SU-DHL-6 (cell line): ENCODE data around the gene XIST.

ENCODE experiments used
- CTCF ChIP-seq: fragments of 200-600 bp; sonication (generic); IDR thresholded peaks from one replicate; pipeline ENCODE4 v1.5.1; 2017; ENCODE audit warnings: antibody characterized with exemption, mild to moderate bottlenecking, low read length, moderate library complexity; ENCODE audit not compliant: insufficient read depth, poor library complexity, severe bottlenecking
- EZH2phosphoT487 ChIP-seq: fragments of 200-600 bp; sonication (generic), shearing (Covaris generic); conservative IDR thresholded peaks from 2 replicates; pipeline ENCODE4 v1.6.1; 2018; ENCODE audit warnings: mild to moderate bottlenecking, antibody characterized with exemption, low read length, moderate library complexity, mixed read lengths

GRCh38 chrX:73852467-73852866, at the start of gene XIST:
- TF ChIP-seq CTCF (no peak), EZH2phosphoT487 (no peak)
